ENCODE measurements around the gene TLX2.
"Not testable (repeated sequence)": the region's sequence is repeated elsewhere in the genome, so short reads cannot be mapped to it uniquely, and the experiment has no call there.

DNA sequence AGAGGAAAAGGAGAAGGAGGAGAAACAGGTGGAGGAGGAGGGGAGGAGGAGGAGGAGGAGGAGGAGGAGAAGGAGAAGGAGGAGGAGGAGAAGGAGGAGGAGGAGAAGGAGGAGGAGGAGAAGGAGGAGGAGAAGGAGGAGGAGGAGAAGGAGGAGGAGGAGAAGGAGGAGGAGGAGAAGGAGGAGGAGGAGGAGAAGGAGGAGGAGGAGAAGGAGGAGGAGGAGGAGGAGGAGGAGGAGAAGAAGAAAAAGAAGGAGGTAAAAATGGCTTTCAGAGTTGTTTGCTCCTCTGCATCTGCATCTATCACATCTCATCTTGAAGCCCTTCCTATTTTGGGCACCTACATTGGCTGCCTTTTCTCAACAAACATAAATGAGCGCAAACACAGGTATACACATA is 46.8 kb downstream of the TLX2 start:
- not testable (repeated sequence) for TF ChIP-seq POLR2AphosphoS5 (IDR thresholded peaks at IDR 0.05; ENCODE audit: low read depth); EZH2 (IDR thresholded peaks at IDR 0.05; ENCODE audit: low read depth, unreplicated experiment); EZH2phosphoT487 (IDR thresholded peaks at IDR 0.05; ENCODE audit: unreplicated experiment)
- TF ChIP-seq, protein P1, sequence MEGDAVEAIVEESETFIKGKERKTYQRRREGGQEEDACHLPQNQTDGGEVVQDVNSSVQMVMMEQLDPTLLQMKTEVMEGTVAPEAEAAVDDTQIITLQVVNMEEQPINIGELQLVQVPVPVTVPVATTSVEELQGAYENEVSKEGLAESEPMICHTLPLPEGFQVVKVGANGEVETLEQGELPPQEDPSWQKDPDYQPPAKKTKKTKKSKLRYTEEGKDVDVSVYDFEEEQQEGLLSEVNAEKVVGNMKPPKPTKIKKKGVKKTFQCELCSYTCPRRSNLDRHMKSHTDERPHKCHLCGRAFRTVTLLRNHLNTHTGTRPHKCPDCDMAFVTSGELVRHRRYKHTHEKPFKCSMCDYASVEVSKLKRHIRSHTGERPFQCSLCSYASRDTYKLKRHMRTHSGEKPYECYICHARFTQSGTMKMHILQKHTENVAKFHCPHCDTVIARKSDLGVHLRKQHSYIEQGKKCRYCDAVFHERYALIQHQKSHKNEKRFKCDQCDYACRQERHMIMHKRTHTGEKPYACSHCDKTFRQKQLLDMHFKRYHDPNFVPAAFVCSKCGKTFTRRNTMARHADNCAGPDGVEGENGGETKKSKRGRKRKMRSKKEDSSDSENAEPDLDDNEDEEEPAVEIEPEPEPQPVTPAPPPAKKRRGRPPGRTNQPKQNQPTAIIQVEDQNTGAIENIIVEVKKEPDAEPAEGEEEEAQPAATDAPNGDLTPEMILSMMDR (conservative IDR thresholded peaks at IDR 0.05; ENCODE audit: low read depth in 2 of 2), result not testable (repeated sequence)
